GM23338 (cell line): ENCODE measurements around the gene TMEM167B. TPM values are rescaled to one million over a fixed set of nuclear protein-coding genes. Genes with fewer than 3 reads are reported as not detected.

Experiments used
- EZH2 ChIP-seq: fragments of 200-600 bp; sonication (generic); IDR thresholded peaks from one replicate; pipeline ENCODE4 v1.8.0; 2017; ENCODE audit warnings: antibody characterized with exemption, mild to moderate bottlenecking, low read depth; ENCODE audit not compliant: unreplicated experiment
- EZH2phosphoT487 ChIP-seq: fragments of 200-600 bp; sonication (generic); IDR thresholded peaks from one replicate; pipeline ENCODE4 v1.8.1; 2018; ENCODE audit warnings: antibody characterized with exemption; ENCODE audit not compliant: unreplicated experiment
- POLR2AphosphoS5 ChIP-seq: IDR thresholded peaks from 2 replicates; pipeline ENCODE4 v1.6.1; 2016; ENCODE audit warnings: antibody characterized with exemption, low read depth
- STAT1 ChIP-seq: IDR thresholded peaks from one replicate; pipeline ENCODE4 v1.6.1; 2016; ENCODE audit warnings: antibody characterized with exemption; ENCODE audit not compliant: unreplicated experiment
- polyA plus RNA-seq: library from polyadenylated mRNA; unstranded; fragments of >200 nt; fragmentation: Nextera tagmentation; extraction: Ambion mirVana; gene quantifications from 2 replicates; pipeline ENCODE4 v1.2.1, GENCODE V29; 2016
- total RNA-seq: library from RNA; depleted of rRNA; stranded (reverse); fragments of >200 nt; shearing (Covaris generic); gene quantifications from 2 replicates; pipeline ENCODE4 v1.2.3, GENCODE V29; 2014
- TF ChIP-seq, protein P1 (sequence below): fragments of 250-450 bp; sonication (Bioruptor Pico); IDR thresholded peaks from 2 replicates; pipeline ENCODE4 v1.5.0; 2020; ENCODE audit warnings: mild to moderate bottlenecking, moderate library complexity
- TF ChIP-seq, protein P2 (sequence below): IDR thresholded peaks from one replicate; pipeline ENCODE4 v1.6.1; 2018; ENCODE audit warnings: antibody characterized with exemption; ENCODE audit not compliant: unreplicated experiment

TMEM167B gene
- total and polyA plus RNA-seq, 2 experiments from 2014 or later: 9.8 to 10.7 TPM

DNA sequence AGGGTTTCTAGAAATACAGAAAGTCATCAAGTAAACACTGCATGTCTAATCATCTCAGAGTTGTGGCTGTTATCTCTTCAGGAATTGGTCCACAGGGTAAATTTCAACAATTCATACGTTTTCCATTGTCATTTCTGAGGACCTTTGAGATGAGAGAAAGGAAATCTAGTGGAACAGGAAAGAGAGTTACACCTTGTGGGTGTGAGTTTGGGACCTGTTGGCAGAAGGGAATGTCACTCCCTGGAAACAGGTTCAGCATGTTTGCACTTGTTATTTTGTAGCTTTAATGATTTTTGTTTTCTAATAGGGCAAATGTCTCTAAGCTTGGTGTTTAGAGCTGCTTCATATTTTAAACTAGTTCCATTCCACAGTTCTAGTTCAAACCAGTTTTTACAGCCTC lies 5.6 kb downstream of the TMEM167B start (continued):
- TF ChIP-seq, protein P1, sequence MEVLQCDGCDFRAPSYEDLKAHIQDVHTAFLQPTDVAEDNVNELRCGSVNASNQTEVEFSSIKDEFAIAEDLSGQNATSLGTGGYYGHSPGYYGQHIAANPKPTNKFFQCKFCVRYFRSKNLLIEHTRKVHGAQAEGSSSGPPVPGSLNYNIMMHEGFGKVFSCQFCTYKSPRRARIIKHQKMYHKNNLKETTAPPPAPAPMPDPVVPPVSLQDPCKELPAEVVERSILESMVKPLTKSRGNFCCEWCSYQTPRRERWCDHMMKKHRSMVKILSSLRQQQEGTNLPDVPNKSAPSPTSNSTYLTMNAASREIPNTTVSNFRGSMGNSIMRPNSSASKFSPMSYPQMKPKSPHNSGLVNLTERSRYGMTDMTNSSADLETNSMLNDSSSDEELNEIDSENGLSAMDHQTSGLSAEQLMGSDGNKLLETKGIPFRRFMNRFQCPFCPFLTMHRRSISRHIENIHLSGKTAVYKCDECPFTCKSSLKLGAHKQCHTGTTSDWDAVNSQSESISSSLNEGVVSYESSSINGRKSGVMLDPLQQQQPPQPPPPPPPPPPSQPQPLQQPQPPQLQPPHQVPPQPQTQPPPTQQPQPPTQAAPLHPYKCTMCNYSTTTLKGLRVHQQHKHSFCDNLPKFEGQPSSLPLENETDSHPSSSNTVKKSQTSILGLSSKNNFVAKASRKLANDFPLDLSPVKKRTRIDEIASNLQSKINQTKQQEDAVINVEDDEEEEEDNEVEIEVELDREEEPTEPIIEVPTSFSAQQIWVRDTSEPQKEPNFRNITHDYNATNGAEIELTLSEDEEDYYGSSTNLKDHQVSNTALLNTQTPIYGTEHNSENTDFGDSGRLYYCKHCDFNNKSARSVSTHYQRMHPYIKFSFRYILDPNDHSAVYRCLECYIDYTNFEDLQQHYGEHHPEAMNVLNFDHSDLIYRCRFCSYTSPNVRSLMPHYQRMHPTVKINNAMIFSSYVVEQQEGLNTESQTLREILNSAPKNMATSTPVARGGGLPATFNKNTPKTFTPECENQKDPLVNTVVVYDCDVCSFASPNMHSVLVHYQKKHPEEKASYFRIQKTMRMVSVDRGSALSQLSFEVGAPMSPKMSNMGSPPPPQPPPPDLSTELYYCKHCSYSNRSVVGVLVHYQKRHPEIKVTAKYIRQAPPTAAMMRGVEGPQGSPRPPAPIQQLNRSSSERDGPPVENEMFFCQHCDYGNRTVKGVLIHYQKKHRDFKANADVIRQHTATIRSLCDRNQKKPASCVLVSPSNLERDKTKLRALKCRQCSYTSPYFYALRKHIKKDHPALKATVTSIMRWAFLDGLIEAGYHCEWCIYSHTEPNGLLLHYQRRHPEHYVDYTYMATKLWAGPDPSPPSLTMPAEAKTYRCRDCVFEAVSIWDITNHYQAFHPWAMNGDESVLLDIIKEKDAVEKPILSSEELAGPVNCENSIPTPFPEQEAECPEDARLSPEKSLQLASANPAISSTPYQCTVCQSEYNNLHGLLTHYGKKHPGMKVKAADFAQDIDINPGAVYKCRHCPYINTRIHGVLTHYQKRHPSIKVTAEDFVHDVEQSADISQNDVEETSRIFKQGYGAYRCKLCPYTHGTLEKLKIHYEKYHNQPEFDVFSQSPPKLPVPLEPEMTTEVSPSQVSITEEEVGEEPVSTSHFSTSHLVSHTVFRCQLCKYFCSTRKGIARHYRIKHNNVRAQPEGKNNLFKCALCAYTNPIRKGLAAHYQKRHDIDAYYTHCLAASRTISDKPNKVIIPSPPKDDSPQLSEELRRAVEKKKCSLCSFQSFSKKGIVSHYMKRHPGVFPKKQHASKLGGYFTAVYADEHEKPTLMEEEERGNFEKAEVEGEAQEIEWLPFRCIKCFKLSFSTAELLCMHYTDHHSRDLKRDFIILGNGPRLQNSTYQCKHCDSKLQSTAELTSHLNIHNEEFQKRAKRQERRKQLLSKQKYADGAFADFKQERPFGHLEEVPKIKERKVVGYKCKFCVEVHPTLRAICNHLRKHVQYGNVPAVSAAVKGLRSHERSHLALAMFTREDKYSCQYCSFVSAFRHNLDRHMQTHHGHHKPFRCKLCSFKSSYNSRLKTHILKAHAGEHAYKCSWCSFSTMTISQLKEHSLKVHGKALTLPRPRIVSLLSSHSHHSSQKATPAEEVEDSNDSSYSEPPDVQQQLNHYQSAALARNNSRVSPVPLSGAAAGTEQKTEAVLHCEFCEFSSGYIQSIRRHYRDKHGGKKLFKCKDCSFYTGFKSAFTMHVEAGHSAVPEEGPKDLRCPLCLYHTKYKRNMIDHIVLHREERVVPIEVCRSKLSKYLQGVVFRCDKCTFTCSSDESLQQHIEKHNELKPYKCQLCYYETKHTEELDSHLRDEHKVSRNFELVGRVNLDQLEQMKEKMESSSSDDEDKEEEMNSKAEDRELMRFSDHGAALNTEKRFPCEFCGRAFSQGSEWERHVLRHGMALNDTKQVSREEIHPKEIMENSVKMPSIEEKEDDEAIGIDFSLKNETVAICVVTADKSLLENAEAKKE (CRISPR knock-in tag): no peak
- TF ChIP-seq EZH2: no peak
- no peak for TF ChIP-seq STAT1
- TF ChIP-seq EZH2phosphoT487: no peak
- TF ChIP-seq, protein P2, sequence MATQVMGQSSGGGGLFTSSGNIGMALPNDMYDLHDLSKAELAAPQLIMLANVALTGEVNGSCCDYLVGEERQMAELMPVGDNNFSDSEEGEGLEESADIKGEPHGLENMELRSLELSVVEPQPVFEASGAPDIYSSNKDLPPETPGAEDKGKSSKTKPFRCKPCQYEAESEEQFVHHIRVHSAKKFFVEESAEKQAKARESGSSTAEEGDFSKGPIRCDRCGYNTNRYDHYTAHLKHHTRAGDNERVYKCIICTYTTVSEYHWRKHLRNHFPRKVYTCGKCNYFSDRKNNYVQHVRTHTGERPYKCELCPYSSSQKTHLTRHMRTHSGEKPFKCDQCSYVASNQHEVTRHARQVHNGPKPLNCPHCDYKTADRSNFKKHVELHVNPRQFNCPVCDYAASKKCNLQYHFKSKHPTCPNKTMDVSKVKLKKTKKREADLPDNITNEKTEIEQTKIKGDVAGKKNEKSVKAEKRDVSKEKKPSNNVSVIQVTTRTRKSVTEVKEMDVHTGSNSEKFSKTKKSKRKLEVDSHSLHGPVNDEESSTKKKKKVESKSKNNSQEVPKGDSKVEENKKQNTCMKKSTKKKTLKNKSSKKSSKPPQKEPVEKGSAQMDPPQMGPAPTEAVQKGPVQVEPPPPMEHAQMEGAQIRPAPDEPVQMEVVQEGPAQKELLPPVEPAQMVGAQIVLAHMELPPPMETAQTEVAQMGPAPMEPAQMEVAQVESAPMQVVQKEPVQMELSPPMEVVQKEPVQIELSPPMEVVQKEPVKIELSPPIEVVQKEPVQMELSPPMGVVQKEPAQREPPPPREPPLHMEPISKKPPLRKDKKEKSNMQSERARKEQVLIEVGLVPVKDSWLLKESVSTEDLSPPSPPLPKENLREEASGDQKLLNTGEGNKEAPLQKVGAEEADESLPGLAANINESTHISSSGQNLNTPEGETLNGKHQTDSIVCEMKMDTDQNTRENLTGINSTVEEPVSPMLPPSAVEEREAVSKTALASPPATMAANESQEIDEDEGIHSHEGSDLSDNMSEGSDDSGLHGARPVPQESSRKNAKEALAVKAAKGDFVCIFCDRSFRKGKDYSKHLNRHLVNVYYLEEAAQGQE: no peak
- TF ChIP-seq POLR2AphosphoS5: no peak
